Colon (tissue), 2 donors: ENCODE data around the gene DZIP1L.

ENCODE experiments used
- FAIRE-seq: peaks from 2 replicates; lab custom pipeline; 2012; peaks lifted over from hg19 to GRCh38; lab: Jason Lieb, UNC
- donor health status: control.
- donor health status: control.

Gene DZIP1L

GRCh38 chr3:138068579-138069174 is 46.7 kb downstream of the DZIP1L start:
- FAIRE-seq: no peak

- no peak for FAIRE-seq
These were observed 47.4 kb downstream of the DZIP1L start for GRCh38 chr3:138068046-138068445.

GRCh38 chr3:138066972-138067371 is 48.4 kb downstream of the DZIP1L start:
- no peak for FAIRE-seq

- no peak for FAIRE-seq
These were observed 49.0 kb downstream of the DZIP1L start for GRCh38 chr3:138066383-138066782.

GRCh38 chr3:138065949-138066348 is 49.5 kb downstream of the DZIP1L start:
- FAIRE-seq: no peak

GRCh38 chr3:138063416-138063815 is 52.0 kb downstream of the DZIP1L start:
- FAIRE-seq: no peak

GRCh38 chr3:138062626-138063025 is 52.8 kb downstream of the DZIP1L start:
- FAIRE-seq: no peak

GRCh38 chr3:138062037-138062436 is 53.4 kb downstream of the DZIP1L start:
- no peak for FAIRE-seq

- FAIRE-seq: no peak
These were observed 54.6 kb downstream of the DZIP1L start for GRCh38 chr3:138060792-138061191.

- FAIRE-seq: no peak
These were observed 56.1 kb downstream of the DZIP1L start for GRCh38 chr3:138059261-138059660.

GRCh38 chr3:138057384-138057783 is 58.0 kb downstream of the DZIP1L start:
- FAIRE-seq: no peak

GRCh38 chr3:138054057-138054456 is 61.4 kb downstream of the DZIP1L start:
- FAIRE-seq: no peak

GRCh38 chr3:138051947-138052802 is 63.2 kb downstream of the DZIP1L start:
- no peak for FAIRE-seq

- no peak for FAIRE-seq
These were observed 66.1 kb downstream of the DZIP1L start for GRCh38 chr3:138049157-138049919.

- no peak for FAIRE-seq
These were observed 67.7 kb downstream of the DZIP1L start for GRCh38 chr3:138047596-138048158.

- no peak for FAIRE-seq
These were observed 68.5 kb downstream of the DZIP1L start for GRCh38 chr3:138046955-138047354.

GRCh38 chr3:138046085-138046484 is 69.3 kb downstream of the DZIP1L start:
- FAIRE-seq: no peak

GRCh38 chr3:138043266-138044029 is 72.0 kb downstream of the DZIP1L start:
- no peak for FAIRE-seq

GRCh38 chr3:138042043-138042442 is 73.4 kb downstream of the DZIP1L start:
- no peak for FAIRE-seq

GRCh38 chr3:138038725-138039462 is 76.5 kb downstream of the DZIP1L start:
- FAIRE-seq: no peak

GRCh38 chr3:138036572-138036971 is 78.8 kb downstream of the DZIP1L start:
- FAIRE-seq: no peak
